ENCODE measurements around the gene GPX6. TPM values are rescaled to one million over a fixed set of nuclear protein-coding genes. Genes with fewer than 3 reads are reported as not detected.

GPX6 gene
- total and polyA plus RNA-seq, 2 donors (not counting 3 experiments of a cell fraction or from before 2014, with no cell fraction given) = not detected

DNA sequence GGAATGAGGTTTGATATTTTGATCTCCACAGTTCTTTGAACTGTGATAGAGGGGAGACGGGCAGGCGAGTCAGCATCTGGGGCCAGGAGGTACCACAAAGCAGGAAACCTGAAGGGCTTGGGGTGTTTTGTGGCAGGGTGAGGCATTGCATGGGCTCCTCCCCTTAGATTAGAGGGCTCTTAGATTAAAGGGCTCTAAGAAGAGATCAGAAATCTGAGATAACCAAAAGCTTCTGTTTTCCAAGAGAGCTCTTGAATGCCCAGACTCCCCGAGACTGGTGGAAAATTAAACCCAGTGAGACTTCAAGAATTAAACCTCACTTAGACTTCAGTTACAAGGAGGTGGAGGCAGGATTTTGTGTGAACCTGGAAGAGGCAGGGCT, 7.6 kb upstream of the GPX6 start:
- no peaks in the 10 kb centered on the region for H3K27me3 ChIP-seq (ENCODE audit: control insufficient read depth in 2 of 2, insufficient read depth in 2 of 2, low read length in 2 of 2)
- dilution Hi-C loops (cut with MboI; ENCODE audit: extremely low pct_ligation_motif_present, low sequenced_read_pairs) (no loop called here), intact Hi-C loops (cut with micrococcal nuclease) (no loop called here)
- no peak overlapping the region for H3K9ac ChIP-seq (replicated peaks; ENCODE audit: extremely low read depth, insufficient read depth, low read length)
- TF ChIP-seq CTCF (IDR thresholded peaks at IDR 0.05; ENCODE audit: extremely low read depth in 1 of 2, insufficient read depth in 1 of 2, low read depth in 1 of 2, low read length in 2 of 2) (no peak), EZH2 (IDR thresholded peaks at IDR 0.05; ENCODE audit: borderline replicate concordance, low read depth, low read length, severe bottlenecking) (no peak), POLR2A (IDR thresholded peaks at IDR 0.05; ENCODE audit: low read depth, low read length) (no peak)
- TF ChIP-seq, protein P1, sequence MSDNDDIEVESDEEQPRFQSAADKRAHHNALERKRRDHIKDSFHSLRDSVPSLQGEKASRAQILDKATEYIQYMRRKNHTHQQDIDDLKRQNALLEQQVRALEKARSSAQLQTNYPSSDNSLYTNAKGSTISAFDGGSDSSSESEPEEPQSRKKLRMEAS (IDR thresholded peaks at IDR 0.05; ENCODE audit: insufficient read depth, insufficient read length) = no peak
- no peak overlapping the region for H3K4me2 ChIP-seq (ENCODE audit: insufficient read depth, low read length)
- H3K4me3 ChIP-seq (replicated peaks in 1 of 3; ENCODE audit: insufficient read depth in 1 of 3, low read depth in 1 of 3, low read length in 3 of 3) = no peak overlapping the region
- no peaks in the 10 kb centered on the region for H3K9me3 ChIP-seq (replicated peaks; ENCODE audit: control insufficient read depth, insufficient read depth, low read length)
- H3K4me1 ChIP-seq (ENCODE audit: control insufficient read depth, extremely low read depth, insufficient read depth, low read length) = no peaks in the 10 kb centered on the region
- no peak overlapping the region for H2AFZ ChIP-seq (ENCODE audit: low read depth, low read length)
- ChIA-PET CTCF (no interaction called here), POLR2A (no interaction called here)
- FAIRE-seq (no peak), DNase-seq (ENCODE audit: low read depth, low spot score) (no peak)
- no peak overlapping the region for H3K27ac ChIP-seq (ENCODE audit: insufficient read depth, low read depth, low read length)
- no peaks in the 10 kb centered on the region for H4K20me1 ChIP-seq (replicated peaks; ENCODE audit: control insufficient read depth, extremely low read depth, insufficient read depth, low read length)
- BruUV-seq (replicated peaks) = no TSS peak
- no peaks in the 10 kb centered on the region for H3K9me1 ChIP-seq (replicated peaks; ENCODE audit: control insufficient read depth, extremely low read depth, insufficient read depth, low read length)
- no peaks in the 10 kb centered on the region for H3K36me3 ChIP-seq (ENCODE audit: control insufficient read depth in 2 of 2, extremely low read depth in 1 of 2, insufficient read depth in 2 of 2, low read length in 2 of 2)
- no peaks in the 10 kb centered on the region for H3K79me2 ChIP-seq (ENCODE audit: control insufficient read depth, insufficient read depth, low read length)

GRCh38 chr6:28522594-28523240, 7.1 kb upstream of the GPX6 start:
- ChIA-PET POLR2A (no interaction called here), CTCF (no interaction called here)
- no peak for FAIRE-seq
- H3K27me3 ChIP-seq (ENCODE audit: control insufficient read depth in 2 of 2, insufficient read depth in 2 of 2, low read length in 2 of 2) = peaks cover 0 to 2% of the 10 kb centered on the region in 2 experiments
- no peaks in the 10 kb centered on the region for H3K4me1 ChIP-seq (ENCODE audit: control insufficient read depth, extremely low read depth, insufficient read depth, low read length)
- no peaks in the 10 kb centered on the region for H4K20me1 ChIP-seq (replicated peaks; ENCODE audit: control insufficient read depth, extremely low read depth, insufficient read depth, low read length)
- no peaks in the 10 kb centered on the region for H3K36me3 ChIP-seq (ENCODE audit: control insufficient read depth in 2 of 2, extremely low read depth in 1 of 2, insufficient read depth in 2 of 2, low read length in 2 of 2)
- no peak overlapping the region for H3K27ac ChIP-seq (ENCODE audit: insufficient read depth, low read depth, low read length)
- DNase-seq (ENCODE audit: low read depth, low spot score) = no peak
- no TSS peak for BruUV-seq (replicated peaks)
- dilution Hi-C loops (cut with MboI; ENCODE audit: extremely low pct_ligation_motif_present, low sequenced_read_pairs) (no loop called here), intact Hi-C loops (cut with micrococcal nuclease) (no loop called here)
- no peak overlapping the region for H3K4me2 ChIP-seq (ENCODE audit: insufficient read depth, low read length)
- TF ChIP-seq POLR2AphosphoS5 (IDR thresholded peaks at IDR 0.05; ENCODE audit: insufficient read depth, low read depth, low read length) (no peak), CTCF (IDR thresholded peaks at IDR 0.05; ENCODE audit: extremely low read depth in 1 of 2, insufficient read depth in 1 of 2, low read depth in 1 of 2, low read length in 2 of 2) (no peak), MYC (IDR thresholded peaks at IDR 0.05; ENCODE audit: low read depth, low read length) (no peak), GATA2 (IDR thresholded peaks at IDR 0.05; ENCODE audit: insufficient read depth, insufficient read length, low read depth, low read length) (no peak), JUN (IDR thresholded peaks at IDR 0.05; ENCODE audit: borderline replicate concordance, insufficient read depth, insufficient read length, low read depth) (no peak), FOS (IDR thresholded peaks at IDR 0.05; ENCODE audit: borderline replicate concordance, insufficient read depth, low read length) (no peak)
- TF ChIP-seq, protein P1 (IDR thresholded peaks at IDR 0.05; ENCODE audit: insufficient read depth, insufficient read length) = no peak
- no peaks in the 10 kb centered on the region for H3K9me3 ChIP-seq (replicated peaks; ENCODE audit: control insufficient read depth, insufficient read depth, low read length)
- H3K4me3 ChIP-seq (replicated peaks in 1 of 3; ENCODE audit: insufficient read depth in 1 of 3, low read depth in 1 of 3, low read length in 3 of 3) = no peak overlapping the region
- H3K9me1 ChIP-seq (replicated peaks; ENCODE audit: control insufficient read depth, extremely low read depth, insufficient read depth, low read length) = no peaks in the 10 kb centered on the region
- H3K79me2 ChIP-seq (ENCODE audit: control insufficient read depth, insufficient read depth, low read length) = no peaks in the 10 kb centered on the region
- no peak overlapping the region for H2AFZ ChIP-seq (ENCODE audit: low read depth, low read length)
- H3K9ac ChIP-seq (replicated peaks; ENCODE audit: extremely low read depth, insufficient read depth, low read length) = no peak overlapping the region

Data from endothelial cell of umbilical vein (primary cell).